ENCODE data around the gene AGBL5. TPM values are rescaled to one million over a fixed set of nuclear protein-coding genes. Genes with fewer than 3 reads are reported as not detected.

AGBL5 gene
- 29.1 and 32.3 TPM in 2 replicates for total RNA-seq (2014; rRNA removed; shearing (Covaris generic))

- DNase-seq (ENCODE audit: low read depth): peak; percentile 90
Measured at GRCh38 chr2:27050996-27051901, at the start of gene AGBL5. Gene AGBL5, plus strand, starts transcription at chr2:27051668. Its CDS starts 1,291 bp downstream, at chr2:27052959.

GRCh38 chr2:27001950-27002349, 49.5 kb upstream of the AGBL5 start:
- DNase-seq (ENCODE audit: low read depth): no peak

GRCh38 chr2:27003007-27003406, 48.5 kb upstream of the AGBL5 start:
- no peak for DNase-seq (ENCODE audit: low read depth)

- DNase-seq (ENCODE audit: low read depth): peak; percentile 62
Measured at GRCh38 chr2:27003857-27004256, 47.6 kb upstream of the AGBL5 start.

GRCh38 chr2:27006602-27007415, 44.7 kb upstream of the AGBL5 start:
- no peak for DNase-seq (ENCODE audit: low read depth)

GRCh38 chr2:27007416-27008374, 43.8 kb upstream of the AGBL5 start:
- no peak for DNase-seq (ENCODE audit: low read depth)

GRCh38 chr2:27008678-27009077, 42.8 kb upstream of the AGBL5 start:
- no peak for DNase-seq (ENCODE audit: low read depth)

- DNase-seq (ENCODE audit: low read depth): no peak
Measured at GRCh38 chr2:27009083-27009482, 42.4 kb upstream of the AGBL5 start.

- no peak for DNase-seq (ENCODE audit: low read depth)
Measured at GRCh38 chr2:27009716-27010115, 41.8 kb upstream of the AGBL5 start.

- DNase-seq (ENCODE audit: low read depth): peak; percentile 58
Measured at GRCh38 chr2:27010139-27010538, 41.3 kb upstream of the AGBL5 start.

- DNase-seq (ENCODE audit: low read depth): no peak
Measured at GRCh38 chr2:27013738-27014137, 37.7 kb upstream of the AGBL5 start.

GRCh38 chr2:27014771-27015433, 36.6 kb upstream of the AGBL5 start:
- no peak for DNase-seq (ENCODE audit: low read depth)

- DNase-seq (ENCODE audit: low read depth): peak; percentile 71
Measured at GRCh38 chr2:27016801-27017325, 34.6 kb upstream of the AGBL5 start.

- no peak for DNase-seq (ENCODE audit: low read depth)
Measured at GRCh38 chr2:27018142-27018541, 33.3 kb upstream of the AGBL5 start.

- no peak for DNase-seq (ENCODE audit: low read depth)
Measured at GRCh38 chr2:27019459-27019858, 32.0 kb upstream of the AGBL5 start.

GRCh38 chr2:27019931-27020855, 31.3 kb upstream of the AGBL5 start:
- DNase-seq (ENCODE audit: low read depth): no peak

GRCh38 chr2:27021253-27022049, 30.0 kb upstream of the AGBL5 start:
- DNase-seq (ENCODE audit: low read depth): no peak

- DNase-seq (ENCODE audit: low read depth): no peak
Measured at GRCh38 chr2:27023740-27024139, 27.7 kb upstream of the AGBL5 start.

GRCh38 chr2:27024188-27024587, 27.3 kb upstream of the AGBL5 start:
- DNase-seq (ENCODE audit: low read depth): no peak

All from RPMI7951 (cell line).